DND-41 (cell line): ENCODE measurements around the gene BMP3.

ENCODE experiments used
- CTCF ChIP-seq: IDR thresholded peaks from 2 replicates; pipeline ENCODE4 v1.5.1; 2012; ENCODE audit warnings: borderline replicate concordance, low read length, moderate library complexity, mild to moderate bottlenecking; ENCODE audit not compliant: poor library complexity, severe bottlenecking; ENCODE audit errors: extremely low read depth
- EZH2 ChIP-seq: IDR thresholded peaks from 3 replicates; pipeline ENCODE4 v1.6.1; 2012; ENCODE audit warnings: borderline replicate concordance, low read depth, mild to moderate bottlenecking, moderate library complexity, low read length, inconsistent platforms; ENCODE audit not compliant: severe bottlenecking

- TF ChIP-seq CTCF = no peak
- TF ChIP-seq EZH2 = no peak
Observed at GRCh38 chr4:80999943-81000342, 30.6 kb upstream of the BMP3 start.
